ENCODE data around the gene SPAG16. TPM values are rescaled to one million over a fixed set of nuclear protein-coding genes. Genes with fewer than 3 reads are reported as not detected.
A peak's percentile ranks its signal among the peaks of the same experiment; 100 is the strongest.
"Not testable (repeated sequence)": the region's sequence is repeated elsewhere in the genome, so short reads cannot be mapped to it uniquely, and the experiment has no call there.

SPAG16 gene
- total RNA-seq, 2 donors from 2014 or later, result 5.0 to 10.4 TPM

- Mint-ChIP-seq H3K36me3 (no peaks in the 10 kb centered on the region), H3K9me3 (peaks cover 5 to 15% of the 10 kb centered on the region in 2 donors)
- ATAC-seq, result no peak
Measured at GRCh38 chr2:214011676-214012075, 727.4 kb downstream of the SPAG16 start.

GRCh38 chr2:214014551-214015220 is 730.4 kb downstream of the SPAG16 start:
- H3K36me3 Mint-ChIP-seq, result no peaks in the 10 kb centered on the region
- no peak overlapping the region for H3K27ac Mint-ChIP-seq
- no peak for DNase-seq (ENCODE audit: low spot score in 2 of 2)
- no peak for ATAC-seq
- peaks cover 0 to 15% of the 10 kb centered on the region in 2 donors for H3K9me3 Mint-ChIP-seq

More at GRCh38 chr2:214011676-214012075, 727.4 kb downstream of the SPAG16 start:
- H3K27ac Mint-ChIP-seq, result no peak overlapping the region
- no peak for DNase-seq (ENCODE audit: low spot score in 2 of 2)

GRCh38 chr2:214019229-214019972 is 735.1 kb downstream of the SPAG16 start:
- no peak overlapping the region for H3K27ac Mint-ChIP-seq
- no peaks in the 10 kb centered on the region for H3K36me3 Mint-ChIP-seq
- DNase-seq (ENCODE audit: low spot score in 2 of 2), result no peak
- ATAC-seq, result peak; percentile 55 to 81
- H3K9me3 Mint-ChIP-seq, result peaks cover 0 to 12% of the 10 kb centered on the region in 2 donors

- Mint-ChIP-seq H3K36me3 (no peaks in the 10 kb centered on the region), H3K27ac (no peak overlapping the region), H3K9me3 (peaks cover 0 to 7% of the 10 kb centered on the region in 2 donors)
- no peak for DNase-seq (ENCODE audit: low spot score in 2 of 2)
- ATAC-seq, result no peak
Measured at GRCh38 chr2:214019973-214020345, 735.7 kb downstream of the SPAG16 start.

- no peak for DNase-seq (ENCODE audit: low spot score in 2 of 2)
- H3K36me3 Mint-ChIP-seq, result no peaks in the 10 kb centered on the region
- peaks cover 4 to 19% of the 10 kb centered on the region in 2 donors for H3K9me3 Mint-ChIP-seq
- ATAC-seq, result no peak
- no peak overlapping the region for H3K27ac Mint-ChIP-seq
Measured at GRCh38 chr2:214029190-214029589, 744.9 kb downstream of the SPAG16 start.

GRCh38 chr2:214031566-214031965 is 747.3 kb downstream of the SPAG16 start:
- Mint-ChIP-seq H3K9me3 (peaks cover 4 to 19% of the 10 kb centered on the region in 2 donors), H3K36me3 (no peaks in the 10 kb centered on the region), H3K27ac (no peak overlapping the region)
- ATAC-seq (no peak), DNase-seq (ENCODE audit: low spot score in 2 of 2) (no peak)

GRCh38 chr2:214034417-214034816 is 750.2 kb downstream of the SPAG16 start:
- Mint-ChIP-seq H3K36me3 (no peaks in the 10 kb centered on the region), H3K27ac (no peak overlapping the region), H3K9me3 (peaks cover 4 to 16% of the 10 kb centered on the region in 2 donors)
- ATAC-seq, result no peak
- DNase-seq (ENCODE audit: low spot score in 2 of 2), result no peak

- H3K36me3 Mint-ChIP-seq, result no peaks in the 10 kb centered on the region
- H3K9me3 Mint-ChIP-seq, result peaks cover under 1 to 14% of the 10 kb centered on the region in 2 donors
- no peak for ATAC-seq
- H3K27ac Mint-ChIP-seq, result no peak overlapping the region
- no peak for DNase-seq (ENCODE audit: low spot score in 2 of 2)
Measured at GRCh38 chr2:214035091-214035852, 751.0 kb downstream of the SPAG16 start.

GRCh38 chr2:214035921-214036320 is 751.7 kb downstream of the SPAG16 start:
- DNase-seq (ENCODE audit: low spot score in 2 of 2), result no peak
- H3K27ac Mint-ChIP-seq, result no peak overlapping the region
- ATAC-seq, result no peak

GRCh38 chr2:214038186-214038585 is 753.9 kb downstream of the SPAG16 start:
- ATAC-seq (no peak), DNase-seq (ENCODE audit: low spot score in 2 of 2) (no peak)
- Mint-ChIP-seq H3K9me3 (peaks cover 0 to 7% of the 10 kb centered on the region in 2 donors), H3K36me3 (no peaks in the 10 kb centered on the region), H3K27ac (no peak overlapping the region)

More at GRCh38 chr2:214035921-214036320, 751.7 kb downstream of the SPAG16 start:
- Mint-ChIP-seq H3K9me3 (peaks cover 0 to 10% of the 10 kb centered on the region in 2 donors), H3K36me3 (no peaks in the 10 kb centered on the region)

GRCh38 chr2:214050731-214051130 is 766.5 kb downstream of the SPAG16 start:
- DNase-seq (ENCODE audit: low spot score in 2 of 2) (no peak), ATAC-seq (no peak)
- H3K27ac Mint-ChIP-seq, result no peak overlapping the region
- H3K9me3 Mint-ChIP-seq, result peaks cover 7 to 9% of the 10 kb centered on the region in 2 donors
- peaks cover 0 to under 1% of the 10 kb centered on the region in 2 donors for H3K36me3 Mint-ChIP-seq

- no peak overlapping the region for H3K27ac Mint-ChIP-seq
- peaks cover under 1% of the 10 kb centered on the region in 2 donors for H3K9me3 Mint-ChIP-seq
- DNase-seq (ENCODE audit: low spot score in 2 of 2) (no peak), ATAC-seq (no peak)
- H3K36me3 Mint-ChIP-seq, result no peaks in the 10 kb centered on the region
Measured at GRCh38 chr2:214051585-214051984, 767.3 kb downstream of the SPAG16 start.

GRCh38 chr2:214052235-214052634 is 768.0 kb downstream of the SPAG16 start:
- Mint-ChIP-seq H3K27ac (no peak overlapping the region), H3K9me3 (no peaks in the 10 kb centered on the region), H3K36me3 (no peaks in the 10 kb centered on the region)
- no peak for ATAC-seq
- DNase-seq (ENCODE audit: low spot score in 2 of 2), result no peak

- DNase-seq (ENCODE audit: low spot score in 2 of 2) (no peak), ATAC-seq (no peak)
- H3K36me3 Mint-ChIP-seq, result no peaks in the 10 kb centered on the region
- peaks cover 6 to 9% of the 10 kb centered on the region in 2 donors for H3K9me3 Mint-ChIP-seq
- H3K27ac Mint-ChIP-seq, result no peak overlapping the region
Measured at GRCh38 chr2:214057986-214058385, 773.7 kb downstream of the SPAG16 start.

- DNase-seq (ENCODE audit: low spot score in 2 of 2); ATAC-seq; H3K36me3 Mint-ChIP-seq; H3K9me3 Mint-ChIP-seq; H3K27ac Mint-ChIP-seq: not testable (repeated sequence)
Measured at GRCh38 chr2:214062279-214062678, 778.0 kb downstream of the SPAG16 start.

GRCh38 chr2:214064471-214064870 is 780.2 kb downstream of the SPAG16 start:
- no peak for DNase-seq (ENCODE audit: low spot score in 2 of 2)
- no peak for ATAC-seq
- H3K9me3 Mint-ChIP-seq, result peaks cover 9% of the 10 kb centered on the region in 2 donors
- no peaks in the 10 kb centered on the region for H3K36me3 Mint-ChIP-seq
- H3K27ac Mint-ChIP-seq, result no peak overlapping the region

- ATAC-seq (no peak), DNase-seq (ENCODE audit: low spot score in 2 of 2) (no peak)
- peaks cover 6 to 9% of the 10 kb centered on the region in 2 donors for H3K9me3 Mint-ChIP-seq
- no peaks in the 10 kb centered on the region for H3K36me3 Mint-ChIP-seq
- no peak overlapping the region for H3K27ac Mint-ChIP-seq
Measured at GRCh38 chr2:214066862-214067261, 782.6 kb downstream of the SPAG16 start.

Measured in activated naive CD4-positive, alpha-beta T cell treated with anti-CD3 and anti-CD28 coated beads, Interleukin-2, amount 50 U/mL, for 72 hours (primary cell).